HG02938 (cell line): Measurements from ENCODE around the gene STX16.

Experiments used
- ATAC-seq: cut with Tn5 transposase; IDR thresholded peaks from one replicate; pipeline ENCODE4 v1.9.1; 2021; ENCODE audit warnings: mild to moderate bottlenecking, moderate library complexity; ENCODE audit not compliant: unreplicated experiment

STX16 gene

GRCh38 chr20:58673119-58673518, 22.0 kb downstream of the STX16 start:
- ATAC-seq, result no peak

DNA sequence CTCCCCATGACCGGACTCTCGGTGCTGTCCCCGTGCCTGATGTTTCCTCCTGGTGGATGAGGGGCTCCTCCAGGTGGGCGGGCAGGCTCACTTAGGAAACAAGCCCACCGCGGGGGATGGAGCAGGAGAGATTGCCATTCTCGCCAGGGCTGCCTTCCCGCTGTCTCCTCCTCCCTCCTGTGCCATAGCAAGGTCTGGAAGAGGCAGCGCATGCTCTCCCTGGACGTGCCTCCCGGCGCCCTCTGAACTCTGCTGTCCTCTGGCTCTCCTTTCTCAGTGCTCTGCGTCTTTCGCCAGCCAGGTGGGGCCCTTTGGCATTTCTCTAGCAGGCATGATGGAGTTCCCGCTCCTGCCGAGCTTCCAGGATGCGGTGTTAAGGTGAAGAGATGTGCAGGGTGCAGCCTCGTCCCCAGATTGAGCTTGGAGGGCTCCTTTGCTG, 24.1 kb downstream of the STX16 start:
- no peak for ATAC-seq

DNA sequence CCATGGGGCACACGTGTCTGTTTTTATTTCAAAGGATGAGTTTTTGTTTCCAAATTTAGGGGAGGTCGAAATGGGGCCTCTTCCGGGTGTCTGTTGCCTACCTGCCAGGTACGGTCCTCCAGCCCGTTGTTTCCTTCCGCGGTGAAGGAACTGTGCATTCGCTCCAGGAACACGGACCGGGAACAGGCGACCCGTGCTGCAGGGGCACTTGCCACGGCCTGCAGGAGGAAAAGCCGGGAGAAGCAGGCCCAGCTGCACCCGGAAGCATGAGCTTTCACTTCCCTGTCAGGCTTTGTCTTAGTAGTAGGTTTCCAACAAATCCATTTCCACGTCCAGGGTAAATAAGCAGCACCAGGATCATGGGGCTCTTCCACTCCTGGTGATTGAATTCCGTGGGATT, 24.6 kb downstream of the STX16 start:
- no peak for ATAC-seq

- ATAC-seq, result no peak
Observed at GRCh38 chr20:58676161-58676560, 25.1 kb downstream of the STX16 start.

- no peak for ATAC-seq
Observed at GRCh38 chr20:58677079-58677604, 26.1 kb downstream of the STX16 start.

DNA sequence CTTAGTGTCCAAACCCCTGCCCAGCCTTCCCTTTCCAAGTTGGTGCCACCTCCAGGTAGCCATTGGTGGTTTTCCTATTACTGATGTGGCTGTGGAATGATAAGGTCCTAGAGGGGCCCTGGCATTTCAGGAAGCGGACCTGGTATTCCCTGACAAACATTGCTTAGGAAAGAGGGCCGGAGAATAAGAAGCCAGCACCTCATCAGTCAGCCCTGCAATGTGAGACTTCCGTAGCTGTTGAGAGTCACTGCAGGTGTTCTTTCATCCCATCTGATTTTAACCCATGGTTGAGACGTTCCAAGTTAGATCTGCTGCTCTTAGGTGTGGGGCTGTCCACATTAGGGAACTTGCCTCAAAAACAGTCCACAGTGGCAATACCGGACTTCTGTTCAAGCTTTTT, 26.7 kb downstream of the STX16 start:
- no peak for ATAC-seq

DNA sequence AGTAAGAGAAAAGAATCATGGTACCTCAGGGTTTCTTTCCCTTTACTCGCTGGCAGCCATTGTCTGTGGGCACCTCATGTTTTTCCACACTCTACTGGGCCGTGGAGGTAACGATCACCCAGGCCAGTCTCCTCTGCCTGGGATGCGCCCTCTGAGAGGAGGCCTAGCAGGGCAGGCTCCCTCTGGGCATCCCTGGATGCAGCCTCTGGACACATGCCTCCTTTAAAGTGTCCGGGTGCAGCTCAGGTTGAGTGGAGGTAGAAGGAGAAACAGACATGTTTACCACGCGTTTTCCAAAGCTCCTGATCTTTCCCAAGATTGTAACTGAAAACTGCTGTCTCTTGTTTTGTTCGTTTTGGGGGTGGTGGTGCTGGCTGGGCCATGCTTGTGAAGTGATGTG, 27.7 kb downstream of the STX16 start:
- no peak for ATAC-seq

GRCh38 chr20:58682656-58683531, 31.8 kb downstream of the STX16 start:
- ATAC-seq, result no peak

- no peak for ATAC-seq
Observed at GRCh38 chr20:58684291-58684690, 33.2 kb downstream of the STX16 start.

- ATAC-seq, result no peak
Observed at GRCh38 chr20:58685988-58686387, 34.9 kb downstream of the STX16 start.

DNA sequence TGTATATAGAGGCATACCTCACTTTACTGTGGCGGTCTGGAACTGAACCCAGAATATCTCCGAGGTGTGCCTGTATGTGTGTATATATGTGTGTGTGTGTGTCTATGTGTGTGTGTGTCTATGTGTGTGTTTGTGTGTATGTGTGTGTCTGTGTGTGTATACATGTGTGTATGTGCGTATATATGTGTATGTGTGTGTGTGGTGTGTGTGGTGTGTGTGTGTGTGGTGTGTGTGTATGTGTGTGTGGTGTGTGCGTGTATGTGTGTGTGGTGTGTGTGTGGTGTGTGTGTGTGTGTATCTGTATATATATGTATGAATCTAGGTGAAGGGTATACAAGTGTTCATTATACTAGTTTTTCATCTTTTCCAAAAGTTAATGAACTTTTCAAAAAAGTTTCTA, 37.3 kb downstream of the STX16 start:
- ATAC-seq, result no peak

GRCh38 chr20:58688840-58689239, 37.8 kb downstream of the STX16 start:
- no peak for ATAC-seq

DNA sequence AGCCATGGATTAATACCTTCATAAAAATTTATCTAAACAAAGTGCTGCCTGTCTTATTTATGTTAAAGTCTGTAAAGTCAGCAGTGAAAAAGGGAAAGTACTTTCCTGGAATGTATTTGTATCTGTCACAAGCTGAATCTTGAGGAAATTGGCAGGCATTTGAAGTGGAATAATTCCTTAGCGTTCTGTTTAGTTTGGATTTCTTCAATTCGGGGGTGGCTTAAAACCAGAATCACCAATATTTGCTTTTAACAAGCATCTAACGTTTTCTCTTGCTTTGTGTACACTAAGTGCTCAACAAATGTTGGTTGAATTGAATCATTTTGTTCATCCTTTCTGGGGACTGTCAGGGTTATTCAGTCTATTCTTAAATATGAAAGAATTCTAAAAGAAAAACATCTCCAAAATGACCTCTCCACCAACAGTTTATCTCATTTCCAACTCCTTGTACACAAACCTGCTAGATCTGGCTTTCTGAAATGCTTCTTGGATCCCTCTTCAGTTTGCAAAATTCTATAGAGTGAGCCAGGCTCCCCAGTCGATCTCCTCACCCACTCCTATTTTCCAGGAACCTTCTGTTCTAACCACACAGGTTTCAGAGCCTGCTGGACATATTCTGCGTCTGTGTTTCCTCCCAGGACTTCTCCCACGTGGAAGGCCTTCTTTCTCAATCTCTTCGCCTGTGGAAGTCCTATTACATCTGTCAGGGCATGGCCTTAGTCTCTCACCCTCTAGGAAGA, 39.5 kb downstream of the STX16 start:
- ATAC-seq, result no peak

DNA sequence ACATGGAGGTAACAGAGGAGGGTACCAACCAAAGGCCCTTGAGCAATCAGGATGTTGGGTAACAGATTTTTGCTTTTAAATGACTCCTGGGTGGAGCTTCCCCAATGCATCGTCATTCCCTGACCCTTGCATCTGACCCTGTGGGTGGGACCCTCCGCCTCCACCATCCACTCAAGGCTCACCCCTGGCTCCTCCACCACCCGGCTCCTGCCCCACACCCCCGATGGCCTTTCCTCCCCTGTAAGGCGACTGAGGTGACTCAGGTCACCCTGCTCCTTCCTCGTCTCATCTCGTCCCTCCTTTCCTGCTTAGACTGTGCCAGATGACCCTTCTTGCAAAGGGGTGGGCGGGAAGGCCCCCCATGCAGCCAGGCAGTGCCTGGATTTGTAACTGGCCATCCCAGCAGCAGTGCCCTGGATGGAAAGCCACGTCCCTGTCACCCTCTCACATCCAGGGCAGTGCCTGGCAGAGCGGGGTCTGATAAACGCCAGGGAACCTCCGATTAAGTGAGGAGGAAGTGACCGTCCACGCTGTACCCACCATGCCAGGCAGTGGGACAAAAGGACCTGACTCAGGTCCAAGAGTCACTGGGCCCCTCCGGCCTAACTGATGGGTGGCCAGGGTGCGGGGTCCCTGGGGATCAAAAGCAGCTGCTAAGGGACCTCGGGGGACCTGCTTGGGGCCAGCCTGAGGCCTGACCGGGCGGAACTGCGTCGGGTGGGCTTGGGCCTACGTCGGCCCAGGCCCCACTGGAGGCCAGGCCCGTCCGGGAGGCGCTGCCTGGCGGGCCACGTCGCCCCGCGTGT, 40.9 kb downstream of the STX16 start:
- peak; percentile 6 for ATAC-seq

DNA sequence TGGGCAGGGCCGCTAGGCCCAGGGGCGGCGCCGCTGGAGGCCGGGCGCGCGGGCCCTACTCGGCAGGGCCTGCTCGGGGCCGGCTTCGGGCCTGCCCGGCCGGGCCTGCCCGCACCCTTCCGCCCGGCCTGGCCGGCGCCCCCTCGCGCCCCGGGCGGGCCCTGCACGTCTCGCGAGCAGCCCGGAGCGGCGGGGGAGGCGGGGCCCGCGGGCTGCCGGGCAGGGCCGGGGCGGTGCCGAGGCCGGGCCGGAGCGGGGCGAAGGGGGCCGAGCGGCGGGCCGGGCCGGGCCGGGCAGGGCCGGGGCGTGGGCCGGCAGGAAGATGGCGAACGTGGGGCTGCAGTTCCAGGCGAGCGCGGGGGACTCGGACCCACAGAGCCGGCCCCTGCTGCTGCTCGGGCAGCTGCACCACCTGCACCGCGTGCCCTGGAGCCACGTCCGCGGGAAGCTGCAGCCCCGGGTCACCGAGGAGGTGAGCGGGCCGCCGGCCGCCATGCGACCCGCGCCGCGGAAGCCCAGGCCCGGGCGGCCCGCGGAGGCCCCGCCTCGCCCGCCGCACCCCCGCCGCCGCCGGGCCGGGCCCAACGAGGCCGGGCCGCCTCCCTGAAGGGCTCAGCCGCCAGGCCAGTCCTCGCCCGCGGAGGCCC, 41.6 kb downstream of the STX16 start, which contains the start of gene NPEPL1:
Gene NPEPL1 (plus strand): TSS at position 222 of the 647 bp plus-strand sequence. CDS start 101 bp downstream, at position 323.
- peak; percentile 66 for ATAC-seq

- ATAC-seq, result no peak
Observed at GRCh38 chr20:58693226-58694006, 42.3 kb downstream of the STX16 start.

DNA sequence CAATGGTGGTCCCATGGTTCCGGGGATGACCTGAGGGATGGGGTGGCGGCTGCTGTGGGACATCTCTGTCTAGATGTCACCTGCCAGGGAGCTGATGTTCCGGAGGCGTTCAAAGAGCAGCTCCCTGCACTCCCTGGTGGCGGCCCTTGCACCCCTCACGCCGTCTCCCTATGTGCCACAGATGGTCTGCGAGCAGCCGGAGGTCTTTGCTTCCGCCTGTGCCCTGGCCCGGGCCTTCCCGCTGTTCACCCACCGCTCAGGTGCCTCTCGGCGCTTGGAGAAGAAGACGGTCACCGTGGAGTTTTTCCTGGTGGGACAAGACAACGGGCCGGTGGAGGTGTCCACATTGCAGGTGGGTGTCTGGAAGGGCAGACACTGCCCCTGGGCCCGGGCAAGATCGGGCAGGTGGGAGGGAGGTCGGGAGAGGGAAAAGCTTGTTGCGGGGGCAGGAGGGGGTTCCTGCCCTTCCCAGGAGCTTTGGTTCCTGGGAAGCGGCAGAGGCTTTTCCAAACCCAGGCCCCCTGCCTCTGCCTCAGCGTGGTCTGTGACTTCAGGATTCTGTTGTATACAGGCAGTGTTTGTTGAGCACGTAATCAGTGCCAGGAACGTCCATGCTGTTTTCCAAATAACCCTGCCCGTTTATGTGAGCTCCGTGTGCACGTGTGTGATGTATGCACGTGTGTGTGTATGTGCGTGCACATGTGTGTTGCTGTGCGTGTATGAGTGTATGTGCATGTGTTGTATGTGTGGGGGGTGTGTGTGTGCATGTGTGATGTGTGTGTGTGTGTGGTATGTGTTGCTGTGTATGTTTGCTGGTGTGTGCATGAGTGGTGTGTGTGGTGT, 43.4 kb downstream of the STX16 start:
- ATAC-seq, result no peak

GRCh38 chr20:58695084-58695722, 44.1 kb downstream of the STX16 start:
- no peak for ATAC-seq
